GM15510 (cell line): Measurements from ENCODE around the gene TPRN.

Experiments
- POLR2A ChIP-seq: IDR thresholded peaks from 3 replicates; pipeline ENCODE4 v1.6.1; 2011; ENCODE audit warnings: borderline replicate concordance; ENCODE audit not compliant: insufficient read length; ENCODE audit errors: extremely low read depth

TPRN gene

GRCh38 chr9:137229903-137230704 is 29.6 kb upstream of the TPRN start:
- no peak for TF ChIP-seq POLR2A

GRCh38 chr9:137228968-137229896 is 28.7 kb upstream of the TPRN start:
- TF ChIP-seq POLR2A = no peak

- TF ChIP-seq POLR2A = no peak
These were observed 28.0 kb upstream of the TPRN start for GRCh38 chr9:137228506-137228967.

- TF ChIP-seq POLR2A = no peak
These were observed 27.4 kb upstream of the TPRN start for GRCh38 chr9:137227853-137228505.

GRCh38 chr9:137227054-137227852 is 26.7 kb upstream of the TPRN start, which contains the start of gene RNF224:
TSS of gene RNF224 (plus strand) at chr9:137227502. CDS start at chr9:137228336, 834 bp downstream.
- TF ChIP-seq POLR2A = no peak

- no peak for TF ChIP-seq POLR2A
These were observed 26.0 kb upstream of the TPRN start for GRCh38 chr9:137226338-137227053.

- no peak for TF ChIP-seq POLR2A
These were observed 25.3 kb upstream of the TPRN start for GRCh38 chr9:137225699-137226331.

- no peak for TF ChIP-seq POLR2A
These were observed 24.5 kb upstream of the TPRN start, which contains the start of gene CYSRT1 for GRCh38 chr9:137224830-137225694. TSS of gene CYSRT1 (plus strand) at chr9:137225174. CDS start at chr9:137225622, 448 bp downstream.

- peak; percentile 74 for TF ChIP-seq POLR2A
These were observed 22.8 kb upstream of the TPRN start for GRCh38 chr9:137223078-137223970.

- TF ChIP-seq POLR2A = no peak
These were observed 21.9 kb upstream of the TPRN start, which contains the start of gene RNF208 for GRCh38 chr9:137222190-137223077. TSS of gene RNF208 (minus strand) at chr9:137222240. CDS start at chr9:137221212, 1,028 bp downstream.
